Upper lobe of left lung (tissue), 6 donors: Measurements from ENCODE around the gene MYOF. TPM values are rescaled to one million over a fixed set of nuclear protein-coding genes. Genes with fewer than 3 reads are reported as not detected.
"Not testable (repeated sequence)": the region's sequence is repeated elsewhere in the genome, so short reads cannot be mapped to it uniquely, and the experiment has no call there.

Experiments used
- ATAC-seq, 2 donors: fragments of 200-7000 bp; cut with Tn5 transposase; one replicate each; pipeline ENCODE4 v1.9.1; 2022; ENCODE audit warnings: mild to moderate bottlenecking in 2 of 2, moderate library complexity in 2 of 2; ENCODE audit not compliant: low FRiP score in 2 of 2
- DNase-seq, 2 donors: peaks; one replicate each; pipeline ENCODE4 v3.0.0-alpha.2; 2019 to 2020
- H3K27ac ChIP-seq, 4 donors: fragments of 200-600 bp; sonication (generic); one replicate each; pipeline ENCODE4 v1.5.1; 2016 to 2019
- H3K27me3 ChIP-seq, 4 donors: fragments of 200-600 bp; sonication (generic); one replicate each; pipeline ENCODE4 v1.5.1; 2017 to 2019
- H3K36me3 ChIP-seq, 4 donors: fragments of 200-600 bp; sonication (generic); one replicate each; pipeline ENCODE4 v1.5.1; 2016 to 2019
- H3K4me1 ChIP-seq, 4 donors: fragments of 200-600 bp; sonication (generic); one replicate each; pipeline ENCODE4 v1.5.1; 2018 to 2019
- H3K4me3 ChIP-seq, 4 donors: fragments of 200-600 bp; sonication (generic); one replicate each; pipeline ENCODE4 v1.5.1; 2017 to 2019; ENCODE audit warnings: mild to moderate bottlenecking in 2 of 4, moderate library complexity in 1 of 4
- H3K9me3 ChIP-seq, 4 donors: fragments of 200-600 bp; sonication (generic); one replicate each; pipeline ENCODE4 v1.5.1; 2018 to 2019
- EP300 ChIP-seq, 4 donors: sonication (generic); formaldehyde crosslinking; IDR thresholded peaks; one replicate each; pipeline ENCODE4 v1.5.1; 2017; ENCODE audit warnings: antibody characterized with exemption in 4 of 4, control low read depth in 2 of 4
- POLR2A ChIP-seq, 4 donors: fragments of 450-650 bp; IDR thresholded peaks; one replicate each; pipeline ENCODE4 v1.5.1; 2016 to 2017; ENCODE audit warnings: antibody characterized with exemption in 4 of 4, mild to moderate bottlenecking in 2 of 4
- POLR2AphosphoS5 ChIP-seq, 2 donors: sonication (generic); formaldehyde crosslinking; IDR thresholded peaks; one replicate each; pipeline ENCODE4 v1.5.1; 2017; ENCODE audit warnings: antibody characterized with exemption in 2 of 2
- WGBS, 2 donors: methylation state at CpG; one replicate each; pipeline ENCODE4 v1.1.5; 2017 to 2018; 5-methylcytosine and 5-hydroxymethylcytosine counted together
- total RNA-seq, 6 donors: library from RNA; depleted of rRNA in 4 of 6; stranded (reverse); fragments of >200 nt in 4 of 6; gene quantifications; one replicate each; pipeline versions ENCODE4 v1.1.0 to v1.2.1, GENCODE V29; 2016 to 2021
- TF ChIP-seq, protein P1 (sequence below), 6 experiments: fragments of 450-650 bp in 4 of 6; fragments of 200-600 bp in 2 of 6; sonication (generic) in 2 of 6; IDR thresholded peaks; one replicate each; pipeline ENCODE4 v1.5.1; 2016 to 2019; ENCODE audit warnings: antibody characterized with exemption in 6 of 6
- donor health status: DM: no; HTN: no; CAD: no; lungs with moderate emphysema.
- donor health status: DM: no; HTN: yes; CAD: no; lungs with severe emphysema.

Gene MYOF
- total RNA-seq, 6 donors from 2014 or later: 83.9 to 168 (median 129) TPM

DNA sequence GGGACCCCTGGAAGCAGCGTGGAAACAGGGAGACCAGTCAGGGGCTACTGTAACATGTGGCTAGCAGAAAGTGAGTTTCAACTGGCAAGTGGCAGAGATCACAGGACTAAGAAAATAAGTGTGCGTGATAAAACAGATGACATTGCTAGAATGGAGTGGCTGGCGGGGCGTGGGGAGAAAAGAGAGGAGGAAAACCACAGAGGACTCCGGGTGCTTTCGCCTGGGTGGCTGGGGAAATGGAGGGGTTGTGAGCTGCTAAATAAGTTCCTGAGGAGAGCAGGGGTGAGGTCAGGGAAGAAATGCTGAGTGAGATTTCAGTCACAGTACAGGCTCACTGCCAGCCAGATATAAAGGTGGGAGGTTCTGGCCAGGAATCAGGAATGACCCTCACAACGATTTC lies 166.9 kb downstream of the MYOF start:
- TF ChIP-seq POLR2AphosphoS5 (IDR thresholded peaks at IDR 0.05): no peak
- TF ChIP-seq EP300 (IDR thresholded peaks at IDR 0.05): no peak
- 71 to 74% methylated on average over 7 of the region's 7 CpGs for WGBS, 2 donors
- no peak for ATAC-seq
- H3K27me3 ChIP-seq: no peaks in the 10 kb centered on the region
- H3K4me1 ChIP-seq: no peaks in the 10 kb centered on the region
- H3K27ac ChIP-seq: no peak overlapping the region
- no peaks in the 10 kb centered on the region for H3K9me3 ChIP-seq
- H3K36me3 ChIP-seq: peaks cover 12 to 83% (median 55%) of the 10 kb centered on the region in 4 donors
- no peak for DNase-seq
- no peak overlapping the region for H3K4me3 ChIP-seq

DNA sequence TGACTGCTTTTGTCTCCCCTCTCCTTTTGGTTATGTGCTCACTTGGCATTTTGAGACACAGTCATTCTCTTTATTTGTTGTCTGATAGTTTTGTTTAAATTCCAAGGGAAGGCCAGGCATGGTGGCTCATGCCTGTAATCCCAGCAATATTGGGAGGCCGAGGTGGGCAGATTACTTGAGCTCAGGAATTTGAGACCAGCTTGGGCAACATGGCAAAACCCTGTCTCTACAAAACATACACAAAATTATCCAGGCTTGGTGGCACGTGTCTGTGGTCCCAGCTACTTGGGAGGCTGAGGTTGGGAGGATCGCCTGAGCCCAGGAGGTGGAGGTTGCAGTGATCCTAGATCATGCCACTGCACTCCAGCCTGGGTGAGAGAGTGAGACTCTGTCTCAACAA lies 167.5 kb downstream of the MYOF start:
- H3K4me1 ChIP-seq, H3K27me3 ChIP-seq, H3K9me3 ChIP-seq, ATAC-seq, H3K27ac ChIP-seq, H3K4me3 ChIP-seq, DNase-seq: not testable (repeated sequence)
- H3K36me3 ChIP-seq: peaks cover 11 to 85% (median 55%) of the 10 kb centered on the region in 4 donors
- WGBS, 2 donors: 80 to 93% methylated on average over 2 to 3 of the region's 3 CpGs

DNA sequence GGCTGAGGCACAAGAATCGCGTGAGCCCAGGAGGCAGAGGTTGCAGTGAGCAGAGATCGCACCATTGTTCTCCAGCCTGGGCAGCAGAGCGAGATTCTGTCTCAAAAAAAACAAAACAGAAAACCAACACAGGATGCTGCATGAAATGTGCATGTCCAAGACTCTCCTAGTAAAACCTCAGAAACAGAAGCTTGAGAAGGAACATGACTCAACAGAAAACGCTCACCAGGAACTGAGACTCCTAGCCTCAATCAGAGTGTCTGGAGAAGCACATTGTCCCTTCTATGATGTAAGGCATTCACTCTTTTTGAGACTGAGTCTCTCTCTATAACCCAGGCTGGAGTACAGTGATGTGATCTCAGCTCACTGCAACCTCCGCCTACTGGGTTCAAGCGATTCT lies 168.3 kb downstream of the MYOF start:
- ATAC-seq (no peak), DNase-seq (no peak)
- Histone ChIP-seq H3K36me3 (peaks cover 9 to 82% (median 52%) of the 10 kb centered on the region in 4 donors), H3K9me3 (no peaks in the 10 kb centered on the region), H3K27me3 (no peaks in the 10 kb centered on the region), H3K4me1 (no peaks in the 10 kb centered on the region), H3K27ac (no peak overlapping the region), H3K4me3 (no peak overlapping the region)
- TF ChIP-seq POLR2AphosphoS5 (IDR thresholded peaks at IDR 0.05): no peak
- TF ChIP-seq, protein P1, sequence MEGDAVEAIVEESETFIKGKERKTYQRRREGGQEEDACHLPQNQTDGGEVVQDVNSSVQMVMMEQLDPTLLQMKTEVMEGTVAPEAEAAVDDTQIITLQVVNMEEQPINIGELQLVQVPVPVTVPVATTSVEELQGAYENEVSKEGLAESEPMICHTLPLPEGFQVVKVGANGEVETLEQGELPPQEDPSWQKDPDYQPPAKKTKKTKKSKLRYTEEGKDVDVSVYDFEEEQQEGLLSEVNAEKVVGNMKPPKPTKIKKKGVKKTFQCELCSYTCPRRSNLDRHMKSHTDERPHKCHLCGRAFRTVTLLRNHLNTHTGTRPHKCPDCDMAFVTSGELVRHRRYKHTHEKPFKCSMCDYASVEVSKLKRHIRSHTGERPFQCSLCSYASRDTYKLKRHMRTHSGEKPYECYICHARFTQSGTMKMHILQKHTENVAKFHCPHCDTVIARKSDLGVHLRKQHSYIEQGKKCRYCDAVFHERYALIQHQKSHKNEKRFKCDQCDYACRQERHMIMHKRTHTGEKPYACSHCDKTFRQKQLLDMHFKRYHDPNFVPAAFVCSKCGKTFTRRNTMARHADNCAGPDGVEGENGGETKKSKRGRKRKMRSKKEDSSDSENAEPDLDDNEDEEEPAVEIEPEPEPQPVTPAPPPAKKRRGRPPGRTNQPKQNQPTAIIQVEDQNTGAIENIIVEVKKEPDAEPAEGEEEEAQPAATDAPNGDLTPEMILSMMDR (IDR thresholded peaks at IDR 0.05): no peak
- no peak for TF ChIP-seq EP300 (IDR thresholded peaks at IDR 0.05)
- TF ChIP-seq POLR2A (IDR thresholded peaks at IDR 0.05): no peak
- 72 to 80% methylated on average over 7 of the region's 7 CpGs for WGBS, 2 donors

DNA sequence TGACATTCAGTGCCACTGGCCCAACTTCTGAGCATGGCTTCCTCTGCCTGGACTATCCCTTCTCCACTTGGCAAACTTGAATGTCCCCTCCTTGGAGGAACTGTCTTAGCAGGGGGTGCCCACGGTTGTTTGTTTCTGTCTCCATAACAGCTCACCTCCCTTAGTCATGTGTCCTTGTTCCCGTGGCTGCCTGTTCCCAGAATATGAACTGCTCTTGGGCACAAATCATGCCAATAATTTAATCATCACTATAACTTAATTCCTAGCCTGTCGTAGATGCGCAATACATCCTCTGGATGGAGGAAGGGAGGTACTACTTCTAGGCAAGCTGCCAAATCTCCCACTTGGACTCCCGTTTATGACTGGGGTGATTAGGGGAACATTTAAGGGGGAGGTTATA lies 173.1 kb downstream of the MYOF start:
- DNase-seq: no peak
- H3K4me1 ChIP-seq: no peaks in the 10 kb centered on the region
- ATAC-seq: no peak
- no peak overlapping the region for H3K27ac ChIP-seq
- TF ChIP-seq POLR2A (IDR thresholded peaks at IDR 0.05) (no peak), EP300 (IDR thresholded peaks at IDR 0.05) (no peak), POLR2AphosphoS5 (IDR thresholded peaks at IDR 0.05) (no peak)
- TF ChIP-seq, protein P1 (IDR thresholded peaks at IDR 0.05): no peak
- H3K4me3 ChIP-seq: no peak overlapping the region
- peaks cover 8 to 61% (median 24%) of the 10 kb centered on the region in 4 donors for H3K36me3 ChIP-seq
- no peaks in the 10 kb centered on the region for H3K27me3 ChIP-seq
- WGBS, 2 donors: 53 to 67% methylated on average over 5 of the region's 5 CpGs
- no peaks in the 10 kb centered on the region for H3K9me3 ChIP-seq

DNA sequence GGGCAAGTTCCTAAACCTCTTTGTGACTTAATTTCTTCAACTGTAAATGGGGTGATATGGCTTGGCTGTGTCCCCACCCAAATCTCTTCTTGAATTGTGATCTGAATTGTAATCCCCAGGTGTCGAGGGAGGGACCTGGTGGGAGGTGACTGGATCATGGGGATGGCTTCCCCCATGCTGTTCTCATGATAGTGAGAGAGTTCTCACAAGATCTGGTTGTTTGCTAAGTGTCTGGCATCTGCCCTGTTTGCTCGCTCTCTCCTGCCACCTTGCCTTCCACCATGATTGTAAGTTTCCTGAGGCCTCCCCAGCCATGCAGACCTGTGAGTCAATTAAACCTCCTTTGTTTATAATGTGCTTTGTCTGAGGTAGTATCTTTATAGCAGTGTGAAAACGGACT lies 177.0 kb downstream of the MYOF start:
- H3K9me3 ChIP-seq: no peaks in the 10 kb centered on the region
- 85 to 93% methylated on average over 3 of the region's 3 CpGs for WGBS, 2 donors
- ATAC-seq (no peak), DNase-seq (no peak)
- H3K4me3 ChIP-seq: no peak overlapping the region
- no peak overlapping the region for H3K27ac ChIP-seq
- TF ChIP-seq EP300 (IDR thresholded peaks at IDR 0.05) (no peak), POLR2AphosphoS5 (IDR thresholded peaks at IDR 0.05) (no peak), POLR2A (IDR thresholded peaks at IDR 0.05) (no peak)
- TF ChIP-seq, protein P1 (IDR thresholded peaks at IDR 0.05): no peak
- no peaks in the 10 kb centered on the region for H3K27me3 ChIP-seq
- H3K4me1 ChIP-seq: no peaks in the 10 kb centered on the region
- H3K36me3 ChIP-seq: peaks cover 6 to 32% (median 15%) of the 10 kb centered on the region in 4 donors

DNA sequence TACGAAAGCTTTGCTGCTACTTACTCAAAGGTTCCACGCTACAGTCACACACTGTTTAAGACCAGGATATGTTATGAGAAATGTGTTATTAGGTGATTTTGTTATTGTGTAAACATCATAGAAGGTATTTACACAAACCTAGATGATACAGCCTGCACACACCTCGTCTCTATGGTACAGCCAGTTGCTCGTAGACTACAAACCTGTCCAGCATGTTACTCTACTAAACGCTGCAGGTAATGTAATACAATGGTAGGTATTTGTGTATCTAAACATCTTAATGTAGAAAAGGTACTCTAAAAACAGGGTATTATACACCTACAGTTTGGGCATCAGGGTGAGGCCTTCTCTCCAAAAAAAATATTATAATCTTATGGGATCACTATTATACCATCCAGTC lies 181.2 kb downstream of the MYOF start:
- no peak overlapping the region for H3K4me3 ChIP-seq
- no peaks in the 10 kb centered on the region for H3K9me3 ChIP-seq
- TF ChIP-seq POLR2A (IDR thresholded peaks at IDR 0.05) (no peak), EP300 (IDR thresholded peaks at IDR 0.05) (no peak), POLR2AphosphoS5 (IDR thresholded peaks at IDR 0.05) (no peak)
- TF ChIP-seq, protein P1 (IDR thresholded peaks at IDR 0.05): no peak
- ATAC-seq (no peak), DNase-seq (no peak)
- H3K36me3 ChIP-seq: peaks cover 0 to 1% (median 0%) of the 10 kb centered on the region in 4 donors
- H3K4me1 ChIP-seq: no peaks in the 10 kb centered on the region
- 76 to 89% methylated on average over 5 of the region's 5 CpGs for WGBS, 2 donors
- no peak overlapping the region for H3K27ac ChIP-seq
- H3K27me3 ChIP-seq: no peaks in the 10 kb centered on the region
